ENCODE measurements around the gene ANKRD9. TPM values are rescaled to one million over a fixed set of nuclear protein-coding genes. Genes with fewer than 3 reads are reported as not detected.

Gene ANKRD9
- total and polyA plus RNA-seq, 2 of the 13 experiments (the other 11 are each of a cell fraction or from before 2014, with no cell fraction given): 10.0 to 15.0 TPM

- TF ChIP-seq, protein P1, sequence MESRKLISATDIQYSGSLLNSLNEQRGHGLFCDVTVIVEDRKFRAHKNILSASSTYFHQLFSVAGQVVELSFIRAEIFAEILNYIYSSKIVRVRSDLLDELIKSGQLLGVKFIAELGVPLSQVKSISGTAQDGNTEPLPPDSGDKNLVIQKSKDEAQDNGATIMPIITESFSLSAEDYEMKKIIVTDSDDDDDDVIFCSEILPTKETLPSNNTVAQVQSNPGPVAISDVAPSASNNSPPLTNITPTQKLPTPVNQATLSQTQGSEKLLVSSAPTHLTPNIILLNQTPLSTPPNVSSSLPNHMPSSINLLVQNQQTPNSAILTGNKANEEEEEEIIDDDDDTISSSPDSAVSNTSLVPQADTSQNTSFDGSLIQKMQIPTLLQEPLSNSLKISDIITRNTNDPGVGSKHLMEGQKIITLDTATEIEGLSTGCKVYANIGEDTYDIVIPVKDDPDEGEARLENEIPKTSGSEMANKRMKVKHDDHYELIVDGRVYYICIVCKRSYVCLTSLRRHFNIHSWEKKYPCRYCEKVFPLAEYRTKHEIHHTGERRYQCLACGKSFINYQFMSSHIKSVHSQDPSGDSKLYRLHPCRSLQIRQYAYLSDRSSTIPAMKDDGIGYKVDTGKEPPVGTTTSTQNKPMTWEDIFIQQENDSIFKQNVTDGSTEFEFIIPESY (CRISPR knock-in tag; IDR thresholded peaks at IDR 0.05): no peak; the same call in 1 of the 2 replicates
- TF ChIP-seq SMAD3 (CRISPR knock-in tag; IDR thresholded peaks at IDR 0.05) (no peak), SUZ12 (IDR thresholded peaks at IDR 0.05; ENCODE audit: low read depth, low read length) (no peak), ARNTL (CRISPR knock-in tag; IDR thresholded peaks at IDR 0.05) (no peak), MYC (CRISPR knock-in tag; IDR thresholded peaks at IDR 0.05; ENCODE audit: borderline replicate concordance) (peak; percentile 85; the same call in 1 of the 2 replicates), CC2D1A (CRISPR knock-in tag; IDR thresholded peaks at IDR 0.05) (no peak), ZNF138 (CRISPR knock-in tag; IDR thresholded peaks at IDR 0.05; ENCODE audit: low read depth) (no peak), NONO (IDR thresholded peaks at IDR 0.05) (no peak), NONO (CRISPR knock-in tag; conservative IDR thresholded peaks at IDR 0.05) (peak; percentile 34; the same call in 1 of the 2 replicates), GABPB1 (CRISPR knock-in tag; IDR thresholded peaks at IDR 0.05) (peak; percentile 59), HES4 (CRISPR knock-in tag; IDR thresholded peaks at IDR 0.05; ENCODE audit: borderline replicate concordance) (no peak; the same call in 1 of the 2 replicates), ZNF749 (CRISPR knock-in tag; IDR thresholded peaks at IDR 0.05; ENCODE audit: borderline replicate concordance) (0 out of 2 replicates have a peak, but pooled peaks have one; percentile 54), CHCHD3 (CRISPR knock-in tag; IDR thresholded peaks at IDR 0.05) (no peak), ZKSCAN1 (IDR thresholded peaks at IDR 0.05; ENCODE audit: low read length) (no peak), ZNF790 (CRISPR knock-in tag; IDR thresholded peaks at IDR 0.05; ENCODE audit: borderline replicate concordance) (no peak), NKX3-1 (CRISPR knock-in tag; IDR thresholded peaks at IDR 0.05) (no peak), ZNF543 (CRISPR knock-in tag; IDR thresholded peaks at IDR 0.05) (no peak; the same call in 1 of the 2 replicates), TAF15 (IDR thresholded peaks at IDR 0.05; ENCODE audit: low read depth, low read length, poor library complexity, severe bottlenecking) (no peak), ZFY (CRISPR knock-in tag; IDR thresholded peaks at IDR 0.05) (peak; percentile 68; the same call in 1 of the 2 replicates)
- TF ChIP-seq, protein P2, sequence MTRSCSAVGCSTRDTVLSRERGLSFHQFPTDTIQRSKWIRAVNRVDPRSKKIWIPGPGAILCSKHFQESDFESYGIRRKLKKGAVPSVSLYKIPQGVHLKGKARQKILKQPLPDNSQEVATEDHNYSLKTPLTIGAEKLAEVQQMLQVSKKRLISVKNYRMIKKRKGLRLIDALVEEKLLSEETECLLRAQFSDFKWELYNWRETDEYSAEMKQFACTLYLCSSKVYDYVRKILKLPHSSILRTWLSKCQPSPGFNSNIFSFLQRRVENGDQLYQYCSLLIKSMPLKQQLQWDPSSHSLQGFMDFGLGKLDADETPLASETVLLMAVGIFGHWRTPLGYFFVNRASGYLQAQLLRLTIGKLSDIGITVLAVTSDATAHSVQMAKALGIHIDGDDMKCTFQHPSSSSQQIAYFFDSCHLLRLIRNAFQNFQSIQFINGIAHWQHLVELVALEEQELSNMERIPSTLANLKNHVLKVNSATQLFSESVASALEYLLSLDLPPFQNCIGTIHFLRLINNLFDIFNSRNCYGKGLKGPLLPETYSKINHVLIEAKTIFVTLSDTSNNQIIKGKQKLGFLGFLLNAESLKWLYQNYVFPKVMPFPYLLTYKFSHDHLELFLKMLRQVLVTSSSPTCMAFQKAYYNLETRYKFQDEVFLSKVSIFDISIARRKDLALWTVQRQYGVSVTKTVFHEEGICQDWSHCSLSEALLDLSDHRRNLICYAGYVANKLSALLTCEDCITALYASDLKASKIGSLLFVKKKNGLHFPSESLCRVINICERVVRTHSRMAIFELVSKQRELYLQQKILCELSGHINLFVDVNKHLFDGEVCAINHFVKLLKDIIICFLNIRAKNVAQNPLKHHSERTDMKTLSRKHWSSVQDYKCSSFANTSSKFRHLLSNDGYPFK (CRISPR knock-in tag; IDR thresholded peaks at IDR 0.05; ENCODE audit: borderline replicate concordance): no peak
- TF ChIP-seq, protein P3, sequence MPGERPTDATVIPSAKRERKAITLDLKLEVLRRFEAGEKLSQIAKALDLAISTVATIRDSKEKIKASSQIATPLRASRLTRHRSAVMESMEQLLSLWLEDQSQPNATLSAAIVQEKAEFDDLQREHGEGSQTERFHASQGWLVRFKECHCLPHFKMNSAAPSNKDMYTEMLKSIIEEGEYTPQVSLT (CRISPR knock-in tag; IDR thresholded peaks at IDR 0.05; ENCODE audit: borderline replicate concordance, low read depth): no peak
- TF ChIP-seq, protein P4, sequence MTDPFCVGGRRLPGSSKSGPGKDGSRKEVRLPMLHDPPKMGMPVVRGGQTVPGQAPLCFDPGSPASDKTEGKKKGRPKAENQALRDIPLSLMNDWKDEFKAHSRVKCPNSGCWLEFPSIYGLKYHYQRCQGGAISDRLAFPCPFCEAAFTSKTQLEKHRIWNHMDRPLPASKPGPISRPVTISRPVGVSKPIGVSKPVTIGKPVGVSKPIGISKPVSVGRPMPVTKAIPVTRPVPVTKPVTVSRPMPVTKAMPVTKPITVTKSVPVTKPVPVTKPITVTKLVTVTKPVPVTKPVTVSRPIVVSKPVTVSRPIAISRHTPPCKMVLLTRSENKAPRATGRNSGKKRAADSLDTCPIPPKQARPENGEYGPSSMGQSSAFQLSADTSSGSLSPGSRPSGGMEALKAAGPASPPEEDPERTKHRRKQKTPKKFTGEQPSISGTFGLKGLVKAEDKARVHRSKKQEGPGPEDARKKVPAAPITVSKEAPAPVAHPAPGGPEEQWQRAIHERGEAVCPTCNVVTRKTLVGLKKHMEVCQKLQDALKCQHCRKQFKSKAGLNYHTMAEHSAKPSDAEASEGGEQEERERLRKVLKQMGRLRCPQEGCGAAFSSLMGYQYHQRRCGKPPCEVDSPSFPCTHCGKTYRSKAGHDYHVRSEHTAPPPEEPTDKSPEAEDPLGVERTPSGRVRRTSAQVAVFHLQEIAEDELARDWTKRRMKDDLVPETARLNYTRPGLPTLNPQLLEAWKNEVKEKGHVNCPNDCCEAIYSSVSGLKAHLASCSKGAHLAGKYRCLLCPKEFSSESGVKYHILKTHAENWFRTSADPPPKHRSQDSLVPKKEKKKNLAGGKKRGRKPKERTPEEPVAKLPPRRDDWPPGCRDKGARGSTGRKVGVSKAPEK (CRISPR knock-in tag; IDR thresholded peaks at IDR 0.05; ENCODE audit: borderline replicate concordance): no peak
These were observed 30.9 kb upstream of the ANKRD9 start (continued) for GRCh38 chr14:102540315-102541028.
